A673 (cell line): ENCODE data around the gene DNAJB6. TPM values are rescaled to one million over a fixed set of nuclear protein-coding genes. Genes with fewer than 3 reads are reported as not detected.

ENCODE experiments used
- BruUV-seq: library from RNA; stranded (reverse); fragments of 400-500 nt; replicated peaks from 2 replicates; lab custom pipeline; 2021; lab: Mats Ljungman, UMichigan
- CTCF ChIA-PET: fragments of 300-600 bp; sonication (Branson Sonifier 250); formaldehyde crosslinking; loops from one replicate; lab custom pipeline; 2022; ENCODE audit warnings: antibody characterized with exemption; lab: Charles Lee
- POLR2A ChIA-PET: fragments of 300-600 bp; sonication (Branson Sonifier 250); formaldehyde crosslinking; loops from one replicate; lab custom pipeline; 2022; ENCODE audit warnings: antibody characterized with exemption; ENCODE audit not compliant: low non-redundant PET; lab: Charles Lee
- DNase-seq: peaks from one replicate; pipeline ENCODE4 v3.0.0-alpha.2; 2015; ENCODE audit warnings: low spot score
- H3K27ac ChIP-seq: fragments of 200-600 bp; sonication (generic); 2 replicates; pipeline ENCODE4 v1.5.1; 2016; ENCODE audit warnings: mixed run types, low read depth, mild to moderate bottlenecking, mixed read lengths, antibody characterized with exemption, low read length; ENCODE audit not compliant: poor library complexity, severe bottlenecking
- H3K27me3 ChIP-seq: fragments of 200-600 bp; sonication (generic); replicated peaks from 2 replicates; pipeline ENCODE4 v1.6.1; 2017; ENCODE audit warnings: mixed run types, low read depth, mild to moderate bottlenecking, mixed read lengths, antibody characterized with exemption, low read length; ENCODE audit not compliant: insufficient read depth, poor library complexity
- H3K36me3 ChIP-seq: fragments of 200-600 bp; sonication (generic); 2 replicates; pipeline ENCODE4 v1.6.1; 2016; ENCODE audit warnings: mixed run types, mild to moderate bottlenecking, mixed read lengths, antibody characterized with exemption, low read length; ENCODE audit not compliant: insufficient read depth, poor library complexity, severe bottlenecking
- H3K4me1 ChIP-seq: fragments of 200-600 bp; sonication (generic); 2 replicates; pipeline ENCODE4 v1.6.1; 2017; ENCODE audit warnings: mixed run types, mild to moderate bottlenecking, mixed read lengths, antibody characterized with exemption, low read length; ENCODE audit not compliant: insufficient read depth, poor library complexity, severe bottlenecking
- H3K4me3 ChIP-seq: fragments of 200-600 bp; sonication (generic); 2 replicates; pipeline ENCODE4 v1.5.1; 2016; ENCODE audit warnings: low read depth, mixed run types, mild to moderate bottlenecking, mixed read lengths, low read length; ENCODE audit not compliant: poor library complexity, severe bottlenecking
- H3K9me3 ChIP-seq: fragments of 200-600 bp; sonication (generic); 2 replicates; pipeline ENCODE4 v1.6.1; 2016; ENCODE audit warnings: mixed run types, low read depth, mild to moderate bottlenecking, mixed read lengths, antibody characterized with exemption, low read length; ENCODE audit not compliant: poor library complexity, severe bottlenecking
- EZH2 ChIP-seq: fragments of 200-600 bp; sonication (generic); IDR thresholded peaks from 2 replicates; pipeline ENCODE4 v1.6.1; 2017; ENCODE audit warnings: borderline replicate concordance, low read depth, mild to moderate bottlenecking, mixed read lengths, antibody characterized with exemption, low read length; ENCODE audit not compliant: poor library complexity, severe bottlenecking
- intact Hi-C: fragments of 100-400 bp; cut with micrococcal nuclease; formaldehyde crosslinking; loops from one replicate; pipeline ENCODE4 v1.10.0; 2022; ENCODE audit not compliant: unreplicated experiment
- total RNA-seq: library from RNA; stranded (reverse); gene quantifications from 2 replicates; pipeline ENCODE4 v1.2.3, GENCODE V29; 2021
- TF ChIP-seq, protein P1 (sequence below): fragments of 300-800, 200-600 bp; sonication (generic); conservative IDR thresholded peaks from 2 replicates; pipeline ENCODE4 v1.5.1; 2017; ENCODE audit warnings: low read depth, mild to moderate bottlenecking, antibody characterized with exemption, low read length, moderate library complexity, mixed read lengths

The DNAJB6 gene
- total RNA-seq, 1 experiment from 2014 or later = 146 TPM

DNA sequence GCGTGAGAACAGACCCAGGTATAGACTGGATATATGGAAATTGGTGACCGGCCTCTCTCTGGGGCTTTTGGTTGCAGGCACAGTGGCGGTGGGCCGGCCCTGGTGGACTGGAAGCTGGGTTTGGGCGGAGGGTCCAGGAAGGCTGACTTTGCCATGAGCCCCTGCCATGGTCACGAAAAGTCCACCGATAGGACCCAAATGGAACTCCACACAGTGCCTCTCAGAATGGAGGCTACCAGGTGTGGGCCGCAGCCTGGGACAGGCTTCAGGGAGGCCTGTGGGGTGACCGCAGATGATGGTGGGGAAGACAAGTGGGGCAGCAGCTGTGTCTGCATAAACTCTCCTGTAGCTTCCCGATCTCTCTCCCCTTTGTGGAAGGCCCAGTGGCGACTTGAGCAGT lies 123.2 kb downstream of the DNAJB6 start:
- no peak overlapping the region for H3K27ac ChIP-seq
- TF ChIP-seq, protein P1, sequence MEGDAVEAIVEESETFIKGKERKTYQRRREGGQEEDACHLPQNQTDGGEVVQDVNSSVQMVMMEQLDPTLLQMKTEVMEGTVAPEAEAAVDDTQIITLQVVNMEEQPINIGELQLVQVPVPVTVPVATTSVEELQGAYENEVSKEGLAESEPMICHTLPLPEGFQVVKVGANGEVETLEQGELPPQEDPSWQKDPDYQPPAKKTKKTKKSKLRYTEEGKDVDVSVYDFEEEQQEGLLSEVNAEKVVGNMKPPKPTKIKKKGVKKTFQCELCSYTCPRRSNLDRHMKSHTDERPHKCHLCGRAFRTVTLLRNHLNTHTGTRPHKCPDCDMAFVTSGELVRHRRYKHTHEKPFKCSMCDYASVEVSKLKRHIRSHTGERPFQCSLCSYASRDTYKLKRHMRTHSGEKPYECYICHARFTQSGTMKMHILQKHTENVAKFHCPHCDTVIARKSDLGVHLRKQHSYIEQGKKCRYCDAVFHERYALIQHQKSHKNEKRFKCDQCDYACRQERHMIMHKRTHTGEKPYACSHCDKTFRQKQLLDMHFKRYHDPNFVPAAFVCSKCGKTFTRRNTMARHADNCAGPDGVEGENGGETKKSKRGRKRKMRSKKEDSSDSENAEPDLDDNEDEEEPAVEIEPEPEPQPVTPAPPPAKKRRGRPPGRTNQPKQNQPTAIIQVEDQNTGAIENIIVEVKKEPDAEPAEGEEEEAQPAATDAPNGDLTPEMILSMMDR = no peak
- TF ChIP-seq EZH2 = no peak
- BruUV-seq = no TSS peak
- CTCF ChIA-PET = no interaction called here
- POLR2A ChIA-PET = no interaction called here
- no peak overlapping the region for H3K4me3 ChIP-seq
- H3K27me3 ChIP-seq = peaks cover 23% of the 10 kb centered on the region
- DNase-seq = no peak
- no peaks in the 10 kb centered on the region for H3K9me3 ChIP-seq
- no peaks in the 10 kb centered on the region for H3K36me3 ChIP-seq
- peaks cover 6% of the 10 kb centered on the region for H3K4me1 ChIP-seq
- intact Hi-C loops = no loop called here

DNA sequence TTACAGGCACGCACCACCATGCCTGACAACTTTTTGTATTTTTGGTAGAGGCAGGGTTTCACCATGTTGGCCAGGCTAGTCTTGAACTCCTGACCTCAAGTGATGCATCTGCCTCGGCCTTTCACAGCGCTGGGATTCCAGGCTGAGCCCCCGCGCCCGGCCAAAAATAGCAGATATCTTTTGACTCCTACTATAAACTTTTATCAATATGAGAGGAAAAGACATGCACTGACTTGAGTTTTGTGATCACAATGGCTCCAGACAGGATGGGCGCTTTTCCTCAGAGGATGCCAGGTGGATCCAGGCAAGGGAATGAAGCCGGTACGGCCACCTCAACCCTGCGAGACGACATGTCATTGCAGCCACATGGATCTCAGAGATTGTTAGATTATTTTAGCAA lies 123.9 kb downstream of the DNAJB6 start:
- Histone ChIP-seq H3K9me3 (no peaks in the 10 kb centered on the region), H3K27ac (no peak overlapping the region), H3K36me3 (no peaks in the 10 kb centered on the region), H3K4me3 (no peak overlapping the region), H3K27me3 (peaks cover 19% of the 10 kb centered on the region), H3K4me1 (peaks cover 6% of the 10 kb centered on the region)
- ChIA-PET CTCF (no interaction called here), POLR2A (no interaction called here)
- intact Hi-C loops = no loop called here
- TF ChIP-seq, protein P1 = no peak
- TF ChIP-seq EZH2 = no peak
- no TSS peak for BruUV-seq
- no peak for DNase-seq

DNA sequence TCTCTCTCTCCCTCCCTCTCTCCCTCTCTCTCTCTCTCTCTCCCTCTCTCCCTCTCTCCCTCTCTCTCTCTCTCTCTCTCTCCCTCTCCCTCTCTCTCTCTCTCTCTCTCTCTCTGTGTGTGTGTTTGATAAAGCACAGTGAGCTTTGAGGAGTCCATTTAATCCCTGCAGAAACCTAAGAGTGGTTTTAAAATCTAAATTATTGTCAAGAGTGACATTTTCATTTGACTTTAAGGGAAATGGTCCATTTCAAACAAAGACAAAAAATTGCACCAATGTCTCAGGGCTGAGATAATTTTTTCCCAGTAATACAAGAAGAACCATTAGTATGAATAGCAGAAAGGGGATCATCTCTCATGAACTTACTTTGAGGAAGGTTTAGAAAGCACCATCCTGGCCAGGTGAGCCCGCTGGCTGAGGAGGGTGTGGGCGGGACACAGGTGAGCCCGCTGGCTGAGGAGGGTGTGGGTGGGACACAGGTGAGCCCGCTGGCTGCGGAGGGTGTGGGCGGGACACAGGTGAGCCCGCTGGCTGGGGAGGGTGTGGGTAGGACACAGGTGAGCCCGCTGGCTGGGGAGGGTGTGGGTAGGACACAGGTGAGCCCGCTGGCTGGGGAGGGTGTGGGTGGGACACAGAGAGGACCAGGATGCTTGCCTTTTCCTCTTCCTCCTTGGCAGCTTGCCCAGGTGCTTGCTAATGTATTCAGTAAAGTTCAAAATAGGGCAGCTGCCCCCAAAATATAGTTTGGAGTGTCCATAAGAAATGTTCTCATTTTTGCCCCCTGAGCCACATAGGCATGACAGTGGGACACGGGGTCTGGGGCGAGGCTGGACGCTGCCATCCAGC lies 125.0 kb downstream of the DNAJB6 start:
- TF ChIP-seq, protein P1 = no peak
- no peak for TF ChIP-seq EZH2
- CTCF ChIA-PET = no interaction called here
- no peak overlapping the region for H3K4me3 ChIP-seq
- POLR2A ChIA-PET = no interaction called here
- no peak for DNase-seq
- no peaks in the 10 kb centered on the region for H3K9me3 ChIP-seq
- H3K36me3 ChIP-seq = no peaks in the 10 kb centered on the region
- peaks cover 13% of the 10 kb centered on the region for H3K27me3 ChIP-seq
- BruUV-seq = no TSS peak
- no peak overlapping the region for H3K27ac ChIP-seq
- H3K4me1 ChIP-seq = peaks cover 6% of the 10 kb centered on the region
- intact Hi-C loops = no loop called here
